ENCODE results near the gene IL11.

The IL11 gene

GRCh38 chr19:55362990-55363716 lies 7.1 kb downstream of the IL11 start, which contains the start of gene GARIN5B:
GARIN5B (minus strand) TSS chr19:55363260; CDS start chr19:55363066, 194 bp downstream.
- DNase-seq (ENCODE audit: low read depth), result no peak
- H3K4me3 ChIP-seq (ENCODE audit: control insufficient read depth, low read depth, low read length), result no peak within 1 kb of the TSS
- TF ChIP-seq CTCF (IDR thresholded peaks at IDR 0.05; ENCODE audit: control insufficient read depth, insufficient read depth, low read depth, low read length, missing control alignments), result no peak

DNA sequence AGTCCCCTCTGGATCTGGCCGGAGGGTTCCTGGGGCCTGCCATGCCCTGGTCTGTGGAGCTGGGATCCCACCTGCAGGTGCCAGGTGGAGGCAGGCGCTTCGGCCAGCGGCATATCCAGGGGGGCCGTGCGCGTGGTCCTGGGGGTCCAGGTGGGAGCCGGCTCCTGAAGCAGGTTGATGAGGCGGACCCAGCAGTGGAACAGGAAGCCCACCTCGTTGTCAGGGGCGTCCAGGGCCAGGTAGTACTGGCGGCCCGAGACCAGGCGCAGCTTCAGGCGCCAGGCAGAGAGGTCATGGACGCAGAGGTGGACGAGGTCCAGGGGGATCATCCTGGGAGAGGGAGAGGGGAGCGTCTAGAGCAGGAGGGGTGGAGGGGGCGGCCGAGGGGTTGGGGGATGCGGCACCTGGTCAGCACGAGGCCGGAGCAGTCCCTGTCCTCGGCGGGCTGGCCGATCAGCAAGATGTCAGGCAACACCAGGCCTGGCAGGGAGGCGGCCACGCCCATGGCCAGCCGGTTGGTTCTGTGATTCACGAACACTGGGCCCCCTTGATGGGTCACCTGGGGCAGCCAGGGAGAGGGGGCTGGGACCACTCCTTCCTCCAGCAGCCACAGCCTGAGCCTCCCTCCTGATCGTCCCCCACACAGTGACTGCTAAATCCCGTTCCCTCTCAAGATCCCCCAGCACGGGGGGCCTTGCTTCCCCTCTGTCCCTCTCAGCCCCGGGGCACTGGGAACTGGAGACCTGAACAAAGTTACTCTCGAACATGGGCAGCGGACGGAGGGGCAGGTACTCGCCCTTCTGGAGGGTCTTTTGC lies 7.9 kb downstream of the IL11 start:
- no peak for TF ChIP-seq CTCF (IDR thresholded peaks at IDR 0.05; ENCODE audit: control insufficient read depth, insufficient read depth, low read depth, low read length, missing control alignments)
- no peak overlapping the region for H3K4me3 ChIP-seq (ENCODE audit: control insufficient read depth, low read depth, low read length)
- DNase-seq (ENCODE audit: low read depth), result no peak

DNA sequence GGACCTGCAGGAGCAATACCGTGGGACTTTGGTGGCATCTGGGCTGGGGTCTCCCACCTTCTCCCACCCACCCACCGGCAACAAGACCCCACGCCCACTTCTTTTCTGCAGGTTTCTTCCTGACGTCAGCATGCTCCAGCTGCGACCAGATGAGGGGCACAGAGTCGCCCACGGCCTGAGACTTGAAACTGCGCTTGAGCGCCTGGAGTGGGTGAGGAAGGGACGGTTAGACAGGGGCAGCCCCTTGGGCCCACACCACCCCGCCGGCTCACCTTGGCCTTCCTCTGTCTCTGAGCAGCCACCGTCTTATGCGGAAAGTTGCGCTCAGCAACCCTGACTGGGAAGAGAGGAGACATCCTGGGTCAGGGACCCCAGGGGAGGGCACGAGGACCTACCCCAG lies 9.4 kb downstream of the IL11 start:
- no peak for DNase-seq (ENCODE audit: low read depth)
- no peak overlapping the region for H3K4me3 ChIP-seq (ENCODE audit: control insufficient read depth, low read depth, low read length)
- TF ChIP-seq CTCF (IDR thresholded peaks at IDR 0.05; ENCODE audit: control insufficient read depth, insufficient read depth, low read depth, low read length, missing control alignments), result no peak

- no peak for DNase-seq (ENCODE audit: low read depth)
- TF ChIP-seq CTCF (IDR thresholded peaks at IDR 0.05; ENCODE audit: control insufficient read depth, insufficient read depth, low read depth, low read length, missing control alignments), result no peak
These were observed 11.0 kb downstream of the IL11 start for GRCh38 chr19:55358943-55359908.

GRCh38 chr19:55358493-55358892 lies 11.8 kb downstream of the IL11 start:
- DNase-seq (ENCODE audit: low read depth), result no peak
- H3K4me3 ChIP-seq (ENCODE audit: control insufficient read depth, low read depth, low read length), result no peak overlapping the region
- TF ChIP-seq CTCF (IDR thresholded peaks at IDR 0.05; ENCODE audit: control insufficient read depth, insufficient read depth, low read depth, low read length, missing control alignments), result no peak

More at GRCh38 chr19:55358943-55359908, 11.0 kb downstream of the IL11 start:
- H3K4me3 ChIP-seq (ENCODE audit: control insufficient read depth, low read depth, low read length), result no peak overlapping the region

Measured in AG09309 (cell line).